ENCODE results near the gene KRT28. TPM values are rescaled to one million over a fixed set of nuclear protein-coding genes. Genes with fewer than 3 reads are reported as not detected.

Gene KRT28
- total RNA-seq, 1 donor from 2014 or later, result not detected

- Mint-ChIP-seq H3K4me3 (ENCODE audit: unreplicated experiment) (no peak overlapping the region), H3K27me3 (ENCODE audit: unreplicated experiment) (no peaks in the 10 kb centered on the region), H3K4me1 (ENCODE audit: unreplicated experiment) (peaks cover 4% of the 10 kb centered on the region), H3K9me3 (ENCODE audit: unreplicated experiment) (no peaks in the 10 kb centered on the region), H3K36me3 (ENCODE audit: low read depth, unreplicated experiment) (no peaks in the 10 kb centered on the region), H3K27ac (ENCODE audit: unreplicated experiment) (no peak overlapping the region)
- TF ChIP-seq CTCF (IDR thresholded peaks at IDR 0.05; ENCODE audit: unreplicated experiment), result no peak
- DNase-seq (ENCODE audit: low spot score), result no peak
Observed at GRCh38 chr17:40796846-40797245, 2.9 kb downstream of the KRT28 start.

- TF ChIP-seq CTCF (IDR thresholded peaks at IDR 0.05; ENCODE audit: unreplicated experiment), result no peak
- Mint-ChIP-seq H3K4me3 (ENCODE audit: unreplicated experiment) (no peak overlapping the region), H3K36me3 (ENCODE audit: low read depth, unreplicated experiment) (no peaks in the 10 kb centered on the region), H3K9me3 (ENCODE audit: unreplicated experiment) (no peaks in the 10 kb centered on the region), H3K4me1 (ENCODE audit: unreplicated experiment) (peaks cover 12% of the 10 kb centered on the region), H3K27ac (ENCODE audit: unreplicated experiment) (no peak overlapping the region), H3K27me3 (ENCODE audit: unreplicated experiment) (no peaks in the 10 kb centered on the region)
- DNase-seq (ENCODE audit: low spot score), result no peak
Observed at GRCh38 chr17:40795019-40795667, 4.6 kb downstream of the KRT28 start.

- DNase-seq (ENCODE audit: low spot score), result no peak
- Mint-ChIP-seq H3K27me3 (ENCODE audit: unreplicated experiment) (no peaks in the 10 kb centered on the region), H3K9me3 (ENCODE audit: unreplicated experiment) (no peaks in the 10 kb centered on the region), H3K4me3 (ENCODE audit: unreplicated experiment) (no peak overlapping the region), H3K4me1 (ENCODE audit: unreplicated experiment) (peaks cover 15% of the 10 kb centered on the region), H3K36me3 (ENCODE audit: low read depth, unreplicated experiment) (no peaks in the 10 kb centered on the region), H3K27ac (ENCODE audit: unreplicated experiment) (no peak overlapping the region)
- no peak for TF ChIP-seq CTCF (IDR thresholded peaks at IDR 0.05; ENCODE audit: unreplicated experiment)
Observed at GRCh38 chr17:40794466-40794865, 5.3 kb downstream of the KRT28 start.

GRCh38 chr17:40793832-40794231 lies 5.9 kb downstream of the KRT28 start:
- Mint-ChIP-seq H3K4me3 (ENCODE audit: unreplicated experiment) (no peak overlapping the region), H3K27me3 (ENCODE audit: unreplicated experiment) (no peaks in the 10 kb centered on the region), H3K9me3 (ENCODE audit: unreplicated experiment) (no peaks in the 10 kb centered on the region), H3K27ac (ENCODE audit: unreplicated experiment) (no peak overlapping the region), H3K4me1 (ENCODE audit: unreplicated experiment) (peaks cover 22% of the 10 kb centered on the region), H3K36me3 (ENCODE audit: low read depth, unreplicated experiment) (no peaks in the 10 kb centered on the region)
- no peak for TF ChIP-seq CTCF (IDR thresholded peaks at IDR 0.05; ENCODE audit: unreplicated experiment)
- no peak for DNase-seq (ENCODE audit: low spot score)

GRCh38 chr17:40791787-40792436 lies 7.8 kb downstream of the KRT28 start:
- Mint-ChIP-seq H3K4me1 (ENCODE audit: unreplicated experiment) (peaks cover 33% of the 10 kb centered on the region), H3K27me3 (ENCODE audit: unreplicated experiment) (no peaks in the 10 kb centered on the region), H3K4me3 (ENCODE audit: unreplicated experiment) (no peak overlapping the region), H3K27ac (ENCODE audit: unreplicated experiment) (no peak overlapping the region), H3K36me3 (ENCODE audit: low read depth, unreplicated experiment) (no peaks in the 10 kb centered on the region), H3K9me3 (ENCODE audit: unreplicated experiment) (no peaks in the 10 kb centered on the region)
- no peak for DNase-seq (ENCODE audit: low spot score)
- TF ChIP-seq CTCF (IDR thresholded peaks at IDR 0.05; ENCODE audit: unreplicated experiment), result peak; percentile 50
